Esophagus squamous epithelium (tissue), 4 donors: Measurements from ENCODE around the gene DOK6.

ENCODE experiments used
- CTCF ChIP-seq, 6 experiments: fragments of 450-650 bp in 4 of 6; fragments of 200-600 bp in 2 of 6; sonication (generic) in 2 of 6; IDR thresholded peaks; one replicate each; pipeline ENCODE4 v1.5.1; 2016 to 2019; ENCODE audit warnings: antibody characterized with exemption in 6 of 6, mild to moderate bottlenecking in 4 of 6, moderate library complexity in 4 of 6
- POLR2A ChIP-seq, 4 donors: fragments of 450-650 bp; IDR thresholded peaks; one replicate each; pipeline ENCODE4 v1.6.1; 2017; ENCODE audit warnings: antibody characterized with exemption in 4 of 4, mild to moderate bottlenecking in 4 of 4, moderate library complexity in 3 of 4

DNA sequence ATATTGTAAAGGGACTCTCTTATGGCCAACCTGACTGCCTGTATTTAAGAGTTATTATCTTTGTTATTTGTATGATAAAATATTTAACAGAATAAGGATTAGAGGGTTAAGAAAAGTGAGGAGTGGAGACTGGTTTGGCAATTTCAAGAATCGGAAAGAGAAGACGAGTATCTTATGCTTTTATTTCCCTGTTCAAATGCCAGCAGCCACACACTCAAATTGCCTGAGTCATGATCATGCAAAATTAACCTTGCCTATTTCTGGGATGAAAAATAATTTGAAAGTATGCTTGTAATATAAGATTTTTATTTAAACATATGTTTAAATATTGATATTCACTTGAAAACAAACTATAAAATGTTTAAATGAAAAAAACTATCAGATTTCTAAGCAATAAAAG lies 358.4 kb downstream of the DOK6 start:
- TF ChIP-seq CTCF (IDR thresholded peaks at IDR 0.05), result no peak
- no peak for TF ChIP-seq POLR2A (IDR thresholded peaks at IDR 0.05)
